ENCODE results near the gene SMAD6.

Gene SMAD6

GRCh38 chr15:66702787-66703539 is 927 bp downstream of the SMAD6 start:
- no peak for DNase-seq (ENCODE audit: extremely low read depth in 1 of 2, low read depth in 1 of 2)

GRCh38 chr15:66703540-66703941 is 1.5 kb downstream of the SMAD6 start:
- DNase-seq (ENCODE audit: extremely low read depth in 1 of 2, low read depth in 1 of 2), result no peak

- DNase-seq (ENCODE audit: extremely low read depth in 1 of 2, low read depth in 1 of 2), result no peak
Measured at GRCh38 chr15:66704019-66704802, 2.2 kb downstream of the SMAD6 start.

GRCh38 chr15:66704803-66705153 is 2.7 kb downstream of the SMAD6 start:
- no peak for DNase-seq (ENCODE audit: extremely low read depth in 1 of 2, low read depth in 1 of 2)

GRCh38 chr15:66705277-66706146 is 3.5 kb downstream of the SMAD6 start:
- DNase-seq (ENCODE audit: extremely low read depth in 1 of 2, low read depth in 1 of 2), result no peak

- DNase-seq (ENCODE audit: extremely low read depth in 1 of 2, low read depth in 1 of 2), result no peak
Measured at GRCh38 chr15:66706225-66706732, 4.2 kb downstream of the SMAD6 start.

- no peak for DNase-seq (ENCODE audit: extremely low read depth in 1 of 2, low read depth in 1 of 2)
Measured at GRCh38 chr15:66706840-66707239, 4.8 kb downstream of the SMAD6 start.

- no peak for DNase-seq (ENCODE audit: extremely low read depth in 1 of 2, low read depth in 1 of 2)
Measured at GRCh38 chr15:66707310-66708082, 5.5 kb downstream of the SMAD6 start.

GRCh38 chr15:66708389-66708788 is 6.4 kb downstream of the SMAD6 start:
- no peak for DNase-seq (ENCODE audit: extremely low read depth in 1 of 2, low read depth in 1 of 2)

- no peak for DNase-seq (ENCODE audit: extremely low read depth in 1 of 2, low read depth in 1 of 2)
Measured at GRCh38 chr15:66709884-66710283, 7.8 kb downstream of the SMAD6 start.

GRCh38 chr15:66711260-66711659 is 9.2 kb downstream of the SMAD6 start:
- no peak for DNase-seq (ENCODE audit: extremely low read depth in 1 of 2, low read depth in 1 of 2)

GRCh38 chr15:66711862-66712261 is 9.8 kb downstream of the SMAD6 start:
- no peak for DNase-seq (ENCODE audit: extremely low read depth in 1 of 2, low read depth in 1 of 2)

- no peak for DNase-seq (ENCODE audit: extremely low read depth in 1 of 2, low read depth in 1 of 2)
Measured at GRCh38 chr15:66713843-66714508, 11.9 kb downstream of the SMAD6 start.

- no peak for DNase-seq (ENCODE audit: extremely low read depth in 1 of 2, low read depth in 1 of 2)
Measured at GRCh38 chr15:66714543-66714981, 12.5 kb downstream of the SMAD6 start.

GRCh38 chr15:66715181-66715624 is 13.2 kb downstream of the SMAD6 start:
- DNase-seq (ENCODE audit: extremely low read depth in 1 of 2, low read depth in 1 of 2), result no peak

- DNase-seq (ENCODE audit: extremely low read depth in 1 of 2, low read depth in 1 of 2), result no peak
Measured at GRCh38 chr15:66715720-66716655, 14.0 kb downstream of the SMAD6 start.

- no peak for DNase-seq (ENCODE audit: extremely low read depth in 1 of 2, low read depth in 1 of 2)
Measured at GRCh38 chr15:66716656-66717020, 14.6 kb downstream of the SMAD6 start.

- DNase-seq (ENCODE audit: extremely low read depth in 1 of 2, low read depth in 1 of 2), result no peak
Measured at GRCh38 chr15:66718220-66718988, 16.4 kb downstream of the SMAD6 start.

Measured in activated CD8-positive, alpha-beta memory T cell treated with anti-CD3 and anti-CD28 coated beads for 1 hour (primary cell).